ENCODE data around the gene KRTAP29-1.

KRTAP29-1 gene

GRCh38 chr17:41267711-41268110, 34.9 kb downstream of the KRTAP29-1 start (continued):
- no peak for TF ChIP-seq PRDM6 (tag by site-specific recombination; IDR thresholded peaks at IDR 0.05)

DNA sequence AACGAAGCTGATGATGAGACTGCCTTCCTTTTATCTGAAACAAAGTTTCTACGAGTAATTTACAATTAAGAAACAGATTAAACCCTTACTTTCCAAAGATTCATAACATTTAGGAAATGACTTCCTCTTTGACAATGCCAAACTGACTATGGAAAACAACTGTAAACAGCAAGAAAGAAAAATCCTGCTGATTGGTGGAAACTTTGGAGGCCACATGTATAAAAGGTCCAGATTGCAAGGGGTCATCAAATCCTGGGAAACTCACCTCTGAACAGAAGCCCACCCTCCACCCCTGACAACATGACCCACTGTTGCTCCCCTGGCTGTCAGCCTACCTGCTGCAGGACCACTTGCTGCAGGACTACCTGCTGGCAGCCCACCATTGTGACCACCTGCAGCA, 37.6 kb downstream of the KRTAP29-1 start, which contains the start of gene KRTAP9-6:
TSS of gene KRTAP9-6 (plus strand) at position 301 of the 400 bp plus-strand sequence. CDS start at position 301, 0 bp downstream.
- ChIA-PET POLR2A (no interaction called here), CTCF (no interaction called here)
- TF ChIP-seq ZBTB1 (tag by site-specific recombination; IDR thresholded peaks at IDR 0.05) (no peak), ZNF704 (tag by site-specific recombination; IDR thresholded peaks at IDR 0.05) (no peak), ZBTB8A (tag by site-specific recombination; IDR thresholded peaks at IDR 0.05) (no peak), GLI4 (tag by site-specific recombination; IDR thresholded peaks at IDR 0.05) (no peak), KLF1 (tag by site-specific recombination; IDR thresholded peaks at IDR 0.05) (no peak)
- Histone ChIP-seq H3K27ac (ENCODE audit: extremely low read depth, low read depth, low read length) (no peak within 1 kb of the TSS), H3K36me3 (ENCODE audit: control insufficient read depth in 2 of 2, insufficient read depth in 1 of 2, low read length in 2 of 2) (no peaks in the 10 kb centered on the region), H3K9me3 (ENCODE audit: control insufficient read depth, insufficient read depth, low read depth, low read length) (no peaks in the 10 kb centered on the region), H3K4me3 (ENCODE audit: low read depth, low read length) (no peak within 1 kb of the TSS), H3K4me1 (ENCODE audit: control insufficient read depth, insufficient read depth, low read length) (no peaks in the 10 kb centered on the region)

DNA sequence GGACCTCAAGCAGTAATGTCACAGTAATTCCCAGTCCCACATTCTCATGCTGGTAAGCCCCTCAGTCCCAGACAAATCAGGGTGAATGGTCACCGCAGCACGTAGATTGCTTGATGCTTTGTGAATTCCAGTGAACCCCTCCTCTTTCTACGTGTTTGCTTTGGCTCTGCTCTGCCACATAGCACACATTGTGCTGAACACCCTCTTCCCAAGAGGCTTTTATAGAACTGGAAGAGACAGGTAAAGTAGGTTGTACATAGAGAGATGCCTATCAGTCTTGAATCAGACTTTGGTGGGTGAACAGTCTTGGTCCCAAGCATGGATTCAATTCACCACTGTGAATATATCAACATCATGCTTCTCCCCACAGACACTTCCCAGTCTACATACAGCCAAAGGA, 38.1 kb downstream of the KRTAP29-1 start:
- no peak overlapping the region for H3K27ac ChIP-seq (ENCODE audit: extremely low read depth, low read depth, low read length)
- ChIA-PET POLR2A (no interaction called here), CTCF (no interaction called here)
- no peaks in the 10 kb centered on the region for H3K9me3 ChIP-seq (ENCODE audit: control insufficient read depth, insufficient read depth, low read depth, low read length)
- no peak overlapping the region for H3K4me3 ChIP-seq (ENCODE audit: low read depth, low read length)
- H3K4me1 ChIP-seq (ENCODE audit: control insufficient read depth, insufficient read depth, low read length) = no peaks in the 10 kb centered on the region
- no peaks in the 10 kb centered on the region for H3K36me3 ChIP-seq (ENCODE audit: control insufficient read depth in 2 of 2, insufficient read depth in 1 of 2, low read length in 2 of 2)
- TF ChIP-seq ZNF292 (tag by site-specific recombination; IDR thresholded peaks at IDR 0.05; ENCODE audit: borderline replicate concordance, low read depth) (no peak), ZNF558 (tag by site-specific recombination; IDR thresholded peaks at IDR 0.05) (no peak), ZNF701 (tag by site-specific recombination; IDR thresholded peaks at IDR 0.05) (no peak), ZNF146 (tag by site-specific recombination; IDR thresholded peaks at IDR 0.05) (no peak), HOXC10 (CRISPR knock-in tag; IDR thresholded peaks at IDR 0.05) (no peak), ZNF670 (tag by site-specific recombination; IDR thresholded peaks at IDR 0.05; ENCODE audit: low read depth) (no peak)

- no peaks in the 10 kb centered on the region for H3K4me1 ChIP-seq (ENCODE audit: control insufficient read depth, insufficient read depth, low read length)
- H3K27ac ChIP-seq (ENCODE audit: extremely low read depth, low read depth, low read length) = no peak overlapping the region
- H3K9me3 ChIP-seq (ENCODE audit: control insufficient read depth, insufficient read depth, low read depth, low read length) = no peaks in the 10 kb centered on the region
- no peak overlapping the region for H3K4me3 ChIP-seq (ENCODE audit: low read depth, low read length)
- POLR2A ChIA-PET = no interaction called here
- CTCF ChIA-PET = no interaction called here
- no peaks in the 10 kb centered on the region for H3K36me3 ChIP-seq (ENCODE audit: control insufficient read depth in 2 of 2, insufficient read depth in 1 of 2, low read length in 2 of 2)
- no peak for TF ChIP-seq ZNF354C (tag by site-specific recombination; IDR thresholded peaks at IDR 0.05; ENCODE audit: borderline replicate concordance, low read depth)
- TF ChIP-seq PRDM2 (tag by site-specific recombination; IDR thresholded peaks at IDR 0.05; ENCODE audit: borderline replicate concordance) = no peak
- no peak for TF ChIP-seq SP3 (tag by site-specific recombination; IDR thresholded peaks at IDR 0.05)
- no peak for TF ChIP-seq ZXDB (tag by site-specific recombination; IDR thresholded peaks at IDR 0.05)
- TF ChIP-seq ZNF19 (tag by site-specific recombination; IDR thresholded peaks at IDR 0.05; ENCODE audit: low read depth) = no peak
- no peak for TF ChIP-seq ZNF513 (tag by site-specific recombination; IDR thresholded peaks at IDR 0.05)
- TF ChIP-seq ZNF37A (tag by site-specific recombination; IDR thresholded peaks at IDR 0.05) = no peak
- no peak for TF ChIP-seq ZNF157 (tag by site-specific recombination; IDR thresholded peaks at IDR 0.05)
- no peak for TF ChIP-seq ZNF473 (tag by site-specific recombination; IDR thresholded peaks at IDR 0.05)
- TF ChIP-seq ZNF501 (tag by site-specific recombination; IDR thresholded peaks at IDR 0.05) = no peak
Measured at GRCh38 chr17:41263212-41263611, 39.4 kb downstream of the KRTAP29-1 start.

Data from HEK293 (cell line).